AG04450 (cell line): ENCODE measurements around the gene S100A12. TPM values are rescaled to one million over a fixed set of nuclear protein-coding genes. Genes with fewer than 3 reads are reported as not detected.

Experiments
- CTCF ChIA-PET: fragments of 300-600, 350-600 bp; formaldehyde crosslinking; extraction: SDS; loops from one replicate; lab custom pipeline; 2022; ENCODE audit warnings: antibody characterized with exemption, inconsistent platforms; lab: Charles Lee
- POLR2A ChIA-PET: fragments of 350-600 bp; formaldehyde crosslinking; extraction: SDS; loops from one replicate; lab custom pipeline; 2021; ENCODE audit warnings: antibody characterized with exemption, inconsistent platforms; lab: Yijun Ruan, JAX
- DNase-seq: peaks from one replicate; pipeline ENCODE4 v3.0.0-alpha.2; 2011; ENCODE audit warnings: low read depth, low spot score
- H3K27ac ChIP-seq: one replicate; pipeline ENCODE4 v1.5.1; 2012; ENCODE audit warnings: low read depth, low read length, control low read depth
- H3K27me3 ChIP-seq: one replicate; pipeline ENCODE4 v1.6.0; 2012; ENCODE audit warnings: low read length; ENCODE audit not compliant: control insufficient read depth, insufficient read depth
- H3K4me3 ChIP-seq: 2 replicates; pipeline ENCODE4 v1.5.1; 2011; ENCODE audit warnings: mild to moderate bottlenecking, low read depth, low read length, control low read depth
- H3K9me3 ChIP-seq: 2 replicates; pipeline ENCODE4 v1.5.1; 2012; ENCODE audit warnings: low read length; ENCODE audit not compliant: control insufficient read depth, insufficient read depth
- CTCF ChIP-seq: IDR thresholded peaks from 2 replicates; pipeline ENCODE4 v1.5.1; 2011; ENCODE audit warnings: low read depth, low read length, control low read depth, inconsistent platforms
- polyA plus RNA-seq: library from polyadenylated mRNA; depleted of rRNA; stranded (reverse); fragments of >200 nt; gene quantifications from 2 replicates; pipeline ENCODE4 v1.2.3, GENCODE V29; 2011

Gene S100A12
- polyA plus RNA-seq, 1 experiment = not detected

DNA sequence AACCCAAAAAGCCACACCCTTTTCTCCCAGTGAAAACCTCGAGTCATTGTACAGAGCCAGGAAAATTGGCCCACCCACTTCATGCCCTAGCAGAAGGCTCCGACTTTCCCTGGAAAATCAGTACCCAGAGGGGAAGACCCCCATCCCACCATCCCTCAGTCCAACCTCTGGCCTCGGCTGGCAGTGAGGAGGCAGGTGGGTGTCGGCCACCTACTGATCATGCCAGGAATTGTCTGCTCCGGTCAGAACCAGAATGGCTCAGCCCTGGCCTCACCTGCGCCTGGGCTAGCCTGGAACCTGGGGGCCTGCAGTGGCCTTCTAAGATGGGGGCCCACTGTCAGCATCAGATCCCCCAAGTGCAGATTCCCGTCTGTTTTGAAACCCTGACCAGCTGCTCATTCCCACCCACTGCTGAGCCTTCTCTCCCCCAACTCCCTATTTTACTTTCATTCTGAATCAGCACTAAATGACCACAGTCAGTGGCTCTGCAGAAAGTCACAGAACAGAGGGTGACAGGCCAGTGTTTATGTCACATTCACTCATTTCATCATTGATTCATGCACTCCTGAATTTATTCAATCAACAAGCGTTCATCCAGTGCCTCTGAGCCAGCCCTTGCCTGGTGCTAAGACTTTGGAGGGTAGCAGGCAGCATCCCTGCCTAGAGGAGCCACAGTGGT lies 20.8 kb downstream of the S100A12 start:
- no peak overlapping the region for H3K27ac ChIP-seq
- peaks cover 2% of the 10 kb centered on the region; the same call in 1 of the 2 replicates for H3K9me3 ChIP-seq
- POLR2A ChIA-PET = no interaction called here
- H3K4me3 ChIP-seq = no peak overlapping the region
- DNase-seq = no peak
- TF ChIP-seq CTCF = no peak
- CTCF ChIA-PET = interaction anchor here (0.7 to 8.5 kb wide), 7 partner anchors 9 to 213 kb away, joined by 3 to 354 read pairs (median 4); no protein-coding TSS in a partner anchor
- peaks cover 2% of the 10 kb centered on the region for H3K27me3 ChIP-seq

- POLR2A ChIA-PET = interaction anchor here (0.6 kb wide), 1 partner anchor 318 kb away, joined by 4 read pairs; no protein-coding TSS in a partner anchor
Measured at GRCh38 chr1:153353226-153353947, 22.0 kb downstream of the S100A12 start.

DNA sequence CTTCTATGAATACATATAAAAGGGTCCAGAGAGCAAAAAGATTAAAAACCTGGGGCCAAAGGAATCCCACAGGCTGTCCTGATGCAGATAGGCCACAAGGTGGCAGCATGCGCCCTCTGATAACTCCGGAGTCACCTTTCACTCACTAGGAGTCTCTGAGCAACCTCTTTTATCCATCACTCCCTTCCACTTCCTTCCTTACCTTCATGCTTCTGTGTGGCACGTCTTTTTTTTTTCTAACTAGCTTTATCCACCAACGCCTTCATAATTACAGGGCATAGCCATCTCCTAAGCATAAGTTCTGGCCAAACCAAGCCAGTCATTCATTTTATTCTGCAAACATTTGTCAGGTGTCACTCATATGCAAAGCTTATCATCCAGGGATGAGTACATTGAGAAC lies 22.9 kb downstream of the S100A12 start:
- H3K4me3 ChIP-seq = no peak overlapping the region
- POLR2A ChIA-PET = interaction anchor here (0.6 kb wide), 1 partner anchor 319 kb away, joined by 4 read pairs; no protein-coding TSS in a partner anchor
- peak; percentile 93 for TF ChIP-seq CTCF
- H3K27ac ChIP-seq = no peak overlapping the region
- peak; percentile 30 for DNase-seq
- CTCF ChIA-PET = interaction anchor here (0.6 to 8.5 kb wide), 41 partner anchors 10 to 1352 kb away, joined by 3 to 354 read pairs (median 5); partner anchors contain the start of genes DENND4B, RAB13, S100A12 and S100A13
- H3K9me3 ChIP-seq = peaks cover 2% of the 10 kb centered on the region; the same call in 1 of the 2 replicates
- peaks cover 6% of the 10 kb centered on the region for H3K27me3 ChIP-seq

More at GRCh38 chr1:153353226-153353947, 22.0 kb downstream of the S100A12 start:
- Histone ChIP-seq H3K27ac (no peak overlapping the region), H3K9me3 (peaks cover 2% of the 10 kb centered on the region; the same call in 1 of the 2 replicates), H3K27me3 (peaks cover 6% of the 10 kb centered on the region), H3K4me3 (no peak overlapping the region)
- CTCF ChIA-PET = interaction anchor here (0.7 to 8.5 kb wide), 26 partner anchors 10 to 633 kb away, joined by 3 to 354 read pairs (median 8); partner anchors contain the start of genes RAB13, S100A12 and S100A16
- no peak for DNase-seq
- peak; percentile 44 for TF ChIP-seq CTCF

GRCh38 chr1:153350321-153350957 lies 25.0 kb downstream of the S100A12 start:
- peaks cover 6% of the 10 kb centered on the region for H3K27me3 ChIP-seq
- DNase-seq = no peak
- no peak overlapping the region for H3K4me3 ChIP-seq
- ChIA-PET CTCF (interaction anchor here (0.7 kb wide), 2 partner anchors 218 to 242 kb away, joined by 3 to 10 read pairs; no protein-coding TSS in a partner anchor), POLR2A (no interaction called here)
- TF ChIP-seq CTCF = no peak
- no peak overlapping the region for H3K27ac ChIP-seq
- H3K9me3 ChIP-seq = peaks cover under 1% of the 10 kb centered on the region; the same call in 1 of the 2 replicates
